VCaP (cell line): Measurements from ENCODE around the gene ADGRG6.

Experiments
- H3K27ac ChIP-seq: fragments of 450-650 bp; 2 replicates; pipeline ENCODE4 v1.5.1; 2017
- TF ChIP-seq, protein P1 (sequence below): fragments of 450-650 bp; conservative IDR thresholded peaks from 2 replicates; pipeline ENCODE4 v1.5.1; 2017; ENCODE audit warnings: mild to moderate bottlenecking, moderate library complexity

Gene ADGRG6

DNA sequence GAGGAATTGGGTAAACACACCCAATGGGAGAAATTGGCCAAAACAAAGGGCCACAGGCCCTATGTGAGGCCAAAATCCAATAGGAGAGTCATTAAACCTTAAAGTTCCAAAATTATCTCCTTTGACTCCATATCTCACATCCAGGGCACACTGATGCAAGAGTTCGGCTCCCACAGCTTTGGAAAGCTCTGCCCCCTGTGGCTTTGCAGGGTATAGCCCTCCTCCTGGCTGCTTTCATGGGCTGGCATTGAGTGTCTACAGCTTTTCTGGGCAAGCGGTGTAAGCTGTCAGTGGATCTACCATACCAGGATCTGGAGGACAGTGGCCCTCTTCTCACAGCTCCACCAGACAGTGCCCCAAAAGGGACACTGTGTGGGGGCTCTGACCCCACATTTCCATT is 160.5 kb downstream of the ADGRG6 start:
- no peak overlapping the region for H3K27ac ChIP-seq
- TF ChIP-seq, protein P1, sequence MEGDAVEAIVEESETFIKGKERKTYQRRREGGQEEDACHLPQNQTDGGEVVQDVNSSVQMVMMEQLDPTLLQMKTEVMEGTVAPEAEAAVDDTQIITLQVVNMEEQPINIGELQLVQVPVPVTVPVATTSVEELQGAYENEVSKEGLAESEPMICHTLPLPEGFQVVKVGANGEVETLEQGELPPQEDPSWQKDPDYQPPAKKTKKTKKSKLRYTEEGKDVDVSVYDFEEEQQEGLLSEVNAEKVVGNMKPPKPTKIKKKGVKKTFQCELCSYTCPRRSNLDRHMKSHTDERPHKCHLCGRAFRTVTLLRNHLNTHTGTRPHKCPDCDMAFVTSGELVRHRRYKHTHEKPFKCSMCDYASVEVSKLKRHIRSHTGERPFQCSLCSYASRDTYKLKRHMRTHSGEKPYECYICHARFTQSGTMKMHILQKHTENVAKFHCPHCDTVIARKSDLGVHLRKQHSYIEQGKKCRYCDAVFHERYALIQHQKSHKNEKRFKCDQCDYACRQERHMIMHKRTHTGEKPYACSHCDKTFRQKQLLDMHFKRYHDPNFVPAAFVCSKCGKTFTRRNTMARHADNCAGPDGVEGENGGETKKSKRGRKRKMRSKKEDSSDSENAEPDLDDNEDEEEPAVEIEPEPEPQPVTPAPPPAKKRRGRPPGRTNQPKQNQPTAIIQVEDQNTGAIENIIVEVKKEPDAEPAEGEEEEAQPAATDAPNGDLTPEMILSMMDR: no peak

DNA sequence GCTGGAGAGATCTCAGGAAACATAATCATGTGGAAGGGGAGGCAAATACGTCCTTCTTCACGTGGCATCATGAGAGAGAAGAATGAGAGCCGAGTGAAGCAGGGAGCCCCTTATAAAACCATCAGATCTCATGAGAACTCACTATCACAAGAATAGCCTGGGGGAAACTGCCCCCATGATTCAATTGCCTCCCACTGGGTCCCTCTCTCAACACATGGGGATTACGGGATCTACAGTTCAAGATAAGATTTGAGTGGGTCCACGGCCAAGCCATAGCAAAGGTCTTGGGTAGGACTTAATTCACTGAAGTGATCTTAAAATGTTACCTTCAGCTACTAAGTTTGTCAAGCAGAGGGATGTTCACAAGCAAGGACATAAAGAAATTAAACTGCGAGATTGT is 162.2 kb downstream of the ADGRG6 start:
- TF ChIP-seq, protein P1: no peak

DNA sequence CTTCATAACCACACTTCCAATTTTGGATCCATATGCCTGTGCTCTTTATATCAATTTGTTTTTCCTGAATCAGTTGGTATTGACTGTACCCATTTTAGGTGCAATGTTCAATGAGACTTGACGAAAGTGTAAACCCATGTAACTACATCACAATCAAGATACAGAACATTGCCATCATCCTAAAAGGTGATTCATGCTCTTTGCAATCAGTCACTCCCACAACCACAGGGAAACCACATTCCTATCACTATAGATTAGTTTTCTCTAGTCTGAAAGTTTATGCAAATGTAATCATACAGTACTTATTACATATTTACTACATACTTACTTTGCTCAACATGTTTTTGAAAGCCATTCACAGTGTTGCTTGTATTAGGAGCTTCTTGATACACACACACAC is 167.4 kb downstream of the ADGRG6 start:
- H3K27ac ChIP-seq: no peak overlapping the region
- TF ChIP-seq, protein P1: no peak

More for the DNA sequence above, 162.2 kb downstream of the ADGRG6 start:
- no peak overlapping the region for H3K27ac ChIP-seq

DNA sequence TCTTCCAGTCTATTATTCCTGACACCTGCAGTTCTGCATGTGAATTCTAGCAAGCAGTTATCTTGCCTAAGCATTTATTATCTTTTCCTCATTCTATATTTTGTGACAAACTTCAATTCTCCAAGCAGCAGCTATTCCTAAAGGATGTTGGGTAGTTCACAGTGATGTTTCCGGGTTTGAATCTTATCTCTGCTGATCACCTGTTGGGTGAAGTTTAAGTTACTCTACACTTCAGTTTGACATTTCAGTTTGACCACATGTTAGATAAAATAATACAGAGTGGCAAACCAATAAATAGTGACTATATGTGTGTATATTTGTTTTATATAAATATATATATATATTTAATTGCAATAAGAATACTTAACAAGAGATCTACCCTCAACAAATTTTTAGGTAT is 168.6 kb downstream of the ADGRG6 start:
- no peak overlapping the region for H3K27ac ChIP-seq
- TF ChIP-seq, protein P1: no peak

DNA sequence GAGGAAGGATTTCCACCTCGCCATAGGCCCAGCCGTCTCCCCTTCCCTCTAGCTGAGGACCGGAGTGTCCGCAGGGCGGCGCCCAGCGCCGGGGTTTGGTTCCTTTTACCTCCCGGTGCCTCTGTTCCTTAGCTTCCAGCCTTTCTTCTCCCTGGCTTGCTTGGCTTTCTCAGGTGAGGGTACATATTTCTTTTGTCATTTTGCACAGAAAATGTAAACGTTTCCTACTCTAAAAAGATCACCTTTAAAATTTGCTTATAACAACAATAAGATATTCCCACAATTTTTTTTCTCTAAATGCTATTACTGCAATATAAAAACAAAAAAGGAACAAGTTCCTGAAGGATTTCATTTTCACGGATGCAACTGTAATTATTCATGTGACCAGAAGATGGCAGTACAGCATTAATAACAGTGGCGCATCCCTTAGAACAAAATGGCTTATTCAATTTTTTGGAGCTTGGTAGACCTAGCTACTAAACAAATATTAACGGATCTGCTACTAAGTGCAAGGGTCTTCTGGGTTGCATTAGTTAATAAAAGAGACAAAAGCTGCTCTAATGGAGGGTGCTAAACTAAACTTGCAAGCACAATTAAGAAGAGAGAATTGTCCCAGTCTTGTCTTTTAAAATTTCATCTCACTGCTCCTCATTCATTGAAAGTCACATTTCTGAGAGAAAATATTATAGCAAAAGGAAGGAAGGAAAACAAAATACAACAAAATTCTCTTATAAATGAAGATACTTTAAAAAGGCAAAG is 172.9 kb downstream of the ADGRG6 start:
- H3K27ac ChIP-seq: peak overlapping the region; percentile 36
- TF ChIP-seq, protein P1: peak; percentile 89

DNA sequence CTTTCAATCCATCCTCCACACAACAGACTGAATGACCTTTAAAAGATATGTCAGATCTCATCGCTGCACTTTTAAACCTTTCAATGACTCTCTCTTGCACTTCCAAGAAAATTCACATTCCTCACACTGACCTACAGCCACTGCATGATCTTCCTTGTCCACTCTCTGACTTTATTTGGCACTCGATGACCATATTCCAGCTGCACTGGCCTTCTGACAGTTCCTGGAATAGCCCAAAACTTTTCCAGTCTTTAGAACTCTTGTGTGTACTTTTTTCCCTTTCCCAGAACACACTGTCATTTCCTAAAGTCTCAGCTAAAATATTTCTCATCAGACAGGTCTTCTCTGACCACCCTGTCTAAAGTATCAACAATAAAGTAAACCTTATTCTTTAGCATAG is 174.6 kb downstream of the ADGRG6 start:
- TF ChIP-seq, protein P1: no peak
- no peak overlapping the region for H3K27ac ChIP-seq

DNA sequence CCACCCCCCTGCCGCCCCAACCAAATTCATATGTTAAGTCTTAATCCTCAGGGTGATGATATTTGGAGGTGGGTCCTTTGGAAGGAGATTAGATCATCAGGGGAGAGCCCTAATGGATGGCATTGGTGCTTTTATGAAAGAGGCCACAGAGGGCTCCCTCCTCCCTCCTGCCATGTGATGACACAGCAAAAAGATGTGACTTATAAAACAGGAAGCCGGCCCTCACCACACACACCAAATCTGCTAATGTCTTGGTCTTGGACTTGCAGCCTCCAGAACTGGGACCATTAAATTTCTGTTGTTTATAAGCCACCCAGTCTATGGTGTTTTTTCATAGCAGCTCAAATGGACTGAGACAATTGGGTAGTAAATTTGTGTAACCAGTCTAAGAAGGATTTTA is 176.3 kb downstream of the ADGRG6 start:
- no peak overlapping the region for H3K27ac ChIP-seq
- TF ChIP-seq, protein P1: no peak
